ENCODE results near the gene LGALSL. TPM values are rescaled to one million over a fixed set of nuclear protein-coding genes. Genes with fewer than 3 reads are reported as not detected.
A peak's percentile ranks its signal among the peaks of the same experiment; 100 is the strongest.

LGALSL gene
- total RNA-seq, 4 donors from 2014 or later, result 13.1 to 30.7 (median 18.1) TPM

DNA sequence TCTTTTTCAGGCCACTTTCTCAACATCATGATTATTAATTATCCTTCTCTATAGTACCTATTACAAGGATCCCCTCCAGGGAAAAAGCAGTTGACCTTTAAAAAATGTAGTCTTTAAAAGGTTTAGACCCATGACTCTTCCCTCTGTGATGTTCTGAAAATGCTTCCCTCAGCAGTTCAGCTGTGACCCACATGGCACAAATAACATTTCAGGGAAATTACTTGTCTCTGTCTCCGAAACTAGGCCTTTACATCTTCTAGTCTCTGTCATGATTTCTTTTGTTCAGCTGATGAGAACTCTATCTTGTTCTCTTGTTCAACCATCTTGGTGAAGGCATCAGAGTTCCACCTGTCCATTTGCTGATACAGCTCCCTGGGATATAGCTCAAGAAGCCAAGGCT, 28.3 kb downstream of the LGALSL start:
- no peaks in the 10 kb centered on the region for H3K36me3 ChIP-seq

DNA sequence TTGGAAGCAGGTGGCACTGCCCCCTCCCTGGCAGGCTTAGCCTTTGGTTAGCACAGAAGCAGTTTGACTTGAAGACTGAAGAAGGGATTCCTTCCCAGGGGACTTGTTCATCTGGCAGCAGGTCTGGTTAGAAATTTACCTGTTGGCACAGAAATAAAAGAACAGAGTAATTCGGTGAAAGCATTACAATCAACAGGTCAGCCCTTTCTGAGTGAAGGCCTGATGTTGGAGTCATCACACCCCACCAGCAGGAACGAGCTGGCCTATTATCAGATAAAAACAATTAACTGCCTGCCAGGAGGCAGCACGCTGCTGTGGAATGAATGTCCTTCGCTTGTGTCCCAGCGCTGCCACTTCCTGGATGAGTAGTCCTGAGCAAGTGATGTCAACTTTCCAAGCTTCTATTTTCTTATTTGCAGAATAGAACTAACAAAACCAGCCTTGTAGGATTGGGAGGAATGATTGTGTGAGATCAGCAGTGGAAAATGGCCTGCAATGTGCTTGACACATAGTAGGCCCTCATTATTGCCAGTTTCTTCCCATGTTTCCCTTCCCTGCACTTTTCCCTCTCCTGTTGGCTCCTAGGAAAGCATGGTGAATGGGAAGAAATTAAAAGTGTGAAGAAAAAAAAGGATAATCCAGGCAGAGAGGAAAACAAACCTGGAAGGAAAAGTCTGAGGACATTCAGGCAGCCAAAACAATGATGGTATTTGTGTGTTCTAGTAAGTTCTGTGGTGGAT, 29.0 kb downstream of the LGALSL start:
- TF ChIP-seq EP300 (IDR thresholded peaks at IDR 0.05; ENCODE audit: low read depth) (no peak), POLR2A (IDR thresholded peaks at IDR 0.05) (no peak), POLR2AphosphoS5 (IDR thresholded peaks at IDR 0.05) (no peak)
- TF ChIP-seq, protein P1, sequence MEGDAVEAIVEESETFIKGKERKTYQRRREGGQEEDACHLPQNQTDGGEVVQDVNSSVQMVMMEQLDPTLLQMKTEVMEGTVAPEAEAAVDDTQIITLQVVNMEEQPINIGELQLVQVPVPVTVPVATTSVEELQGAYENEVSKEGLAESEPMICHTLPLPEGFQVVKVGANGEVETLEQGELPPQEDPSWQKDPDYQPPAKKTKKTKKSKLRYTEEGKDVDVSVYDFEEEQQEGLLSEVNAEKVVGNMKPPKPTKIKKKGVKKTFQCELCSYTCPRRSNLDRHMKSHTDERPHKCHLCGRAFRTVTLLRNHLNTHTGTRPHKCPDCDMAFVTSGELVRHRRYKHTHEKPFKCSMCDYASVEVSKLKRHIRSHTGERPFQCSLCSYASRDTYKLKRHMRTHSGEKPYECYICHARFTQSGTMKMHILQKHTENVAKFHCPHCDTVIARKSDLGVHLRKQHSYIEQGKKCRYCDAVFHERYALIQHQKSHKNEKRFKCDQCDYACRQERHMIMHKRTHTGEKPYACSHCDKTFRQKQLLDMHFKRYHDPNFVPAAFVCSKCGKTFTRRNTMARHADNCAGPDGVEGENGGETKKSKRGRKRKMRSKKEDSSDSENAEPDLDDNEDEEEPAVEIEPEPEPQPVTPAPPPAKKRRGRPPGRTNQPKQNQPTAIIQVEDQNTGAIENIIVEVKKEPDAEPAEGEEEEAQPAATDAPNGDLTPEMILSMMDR (IDR thresholded peaks at IDR 0.05), result no peak
- no peak overlapping the region for H3K27ac ChIP-seq
- H3K27me3 ChIP-seq, result no peaks in the 10 kb centered on the region
- H3K9me3 ChIP-seq, result no peaks in the 10 kb centered on the region
- H3K4me1 ChIP-seq, result peaks cover 0 to 20% (median 5%) of the 10 kb centered on the region in 4 donors
- intact Hi-C loops (cut with DNase I; ENCODE audit: low total_unique reads), result no loop called here
- WGBS, 2 donors (ENCODE audit: low coverage in 1 of 2), result 40 to 45% methylated on average over 5 of the region's 5 CpGs
- H3K4me3 ChIP-seq, result no peak overlapping the region
- peak; percentile 39 for DNase-seq
- no peaks in the 10 kb centered on the region for H3K36me3 ChIP-seq
- in situ Hi-C loops (cut with MboI; ENCODE audit: low pct_ligation_motif_present in 1 of 4, low pct_unique_long_range_greater_than_20kb in 1 of 4, low sequenced_read_pairs in 3 of 4), result loop anchor here (10.0 to 25.0 kb wide), 3 partner anchors 138 to 446 kb away; no protein-coding TSS in a partner anchor

More for the DNA sequence above, 28.3 kb downstream of the LGALSL start:
- WGBS, 2 donors (ENCODE audit: low coverage in 1 of 2), result 88 to 91% methylated on average over 1 of the region's 1 CpG
- H3K27me3 ChIP-seq, result no peaks in the 10 kb centered on the region
- no peaks in the 10 kb centered on the region for H3K9me3 ChIP-seq
- no peak overlapping the region for H3K4me3 ChIP-seq
- H3K27ac ChIP-seq, result no peak overlapping the region
- H3K4me1 ChIP-seq, result peaks cover 0 to 18% (median 5%) of the 10 kb centered on the region in 4 donors
- in situ Hi-C loops (cut with MboI; ENCODE audit: low pct_ligation_motif_present in 1 of 4, low pct_unique_long_range_greater_than_20kb in 1 of 4, low sequenced_read_pairs in 3 of 4), result loop anchor here (10.0 to 25.0 kb wide), 3 partner anchors 137 to 445 kb away; no protein-coding TSS in a partner anchor
- intact Hi-C loops (cut with DNase I; ENCODE audit: low total_unique reads), result no loop called here
- no peak for DNase-seq
- TF ChIP-seq EP300 (IDR thresholded peaks at IDR 0.05; ENCODE audit: low read depth) (no peak), POLR2A (IDR thresholded peaks at IDR 0.05) (no peak), POLR2AphosphoS5 (IDR thresholded peaks at IDR 0.05) (no peak)
- TF ChIP-seq, protein P1 (IDR thresholded peaks at IDR 0.05), result no peak

DNA sequence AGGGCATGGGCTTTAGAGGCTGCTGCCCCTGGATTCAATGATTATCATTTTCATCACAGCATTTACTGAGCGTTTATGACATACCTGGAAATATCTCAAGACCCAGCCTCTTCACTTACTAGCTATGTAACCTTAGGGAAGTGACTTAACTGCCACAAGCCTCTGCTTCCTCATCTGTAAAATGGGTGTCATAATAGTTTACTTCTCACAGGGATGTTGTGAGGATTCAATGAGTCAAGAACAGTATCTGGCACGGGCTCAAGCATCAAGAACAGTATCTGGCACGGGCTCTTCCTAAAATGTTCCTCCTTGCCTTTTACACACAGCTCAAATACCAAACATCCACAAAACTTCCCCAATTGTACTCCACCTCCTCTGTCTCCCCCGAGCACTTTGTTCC, 31.4 kb downstream of the LGALSL start:
- Histone ChIP-seq H3K4me1 (peaks cover 0 to 14% (median 5%) of the 10 kb centered on the region in 4 donors), H3K36me3 (no peaks in the 10 kb centered on the region), H3K9me3 (no peaks in the 10 kb centered on the region), H3K4me3 (no peak overlapping the region), H3K27ac (no peak overlapping the region), H3K27me3 (no peaks in the 10 kb centered on the region)
- intact Hi-C loops (cut with DNase I; ENCODE audit: low total_unique reads), result no loop called here
- in situ Hi-C loops (cut with MboI; ENCODE audit: low pct_ligation_motif_present in 1 of 4, low pct_unique_long_range_greater_than_20kb in 1 of 4, low sequenced_read_pairs in 3 of 4), result loop anchor here (5.0 to 25.0 kb wide), 4 partner anchors 141 to 448 kb away; no protein-coding TSS in a partner anchor
- WGBS, 2 donors (ENCODE audit: low coverage in 1 of 2), result 54 to 64% methylated on average over 4 of the region's 4 CpGs
- no peak for DNase-seq
- no peak for TF ChIP-seq EP300 (IDR thresholded peaks at IDR 0.05; ENCODE audit: low read depth)
- no peak for TF ChIP-seq POLR2A (IDR thresholded peaks at IDR 0.05)
- TF ChIP-seq, protein P1 (IDR thresholded peaks at IDR 0.05), result no peak
- TF ChIP-seq POLR2AphosphoS5 (IDR thresholded peaks at IDR 0.05), result no peak

DNA sequence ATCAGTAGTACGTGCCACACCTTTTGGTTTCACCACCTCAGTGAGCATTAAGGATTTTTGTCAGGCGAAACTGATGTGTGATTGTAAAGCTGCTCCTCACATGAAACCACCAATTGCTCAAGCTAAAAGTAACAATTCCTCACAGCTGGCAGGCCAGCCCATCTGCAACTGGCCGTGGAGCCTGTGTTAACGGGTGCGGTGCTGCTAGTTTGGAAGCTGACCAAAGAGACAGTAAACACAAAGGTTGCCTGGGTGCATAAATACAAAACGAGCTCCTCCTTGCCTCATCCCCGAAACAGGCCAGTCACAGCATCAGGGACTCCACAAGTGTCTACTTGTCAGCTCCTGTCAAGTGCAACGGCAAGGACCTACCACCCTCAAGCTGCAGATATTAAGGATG, 32.0 kb downstream of the LGALSL start:
- WGBS, 2 donors (ENCODE audit: low coverage in 1 of 2), result 27 to 42% methylated on average over 1 to 8 of the region's 8 CpGs
- in situ Hi-C loops (cut with MboI; ENCODE audit: low pct_ligation_motif_present in 1 of 4, low pct_unique_long_range_greater_than_20kb in 1 of 4, low sequenced_read_pairs in 3 of 4) (loop anchor here (5.0 to 25.0 kb wide), 4 partner anchors 141 to 449 kb away; no protein-coding TSS in a partner anchor), intact Hi-C loops (cut with DNase I; ENCODE audit: low total_unique reads) (no loop called here)
- Histone ChIP-seq H3K27ac (no peak overlapping the region), H3K4me3 (no peak overlapping the region), H3K9me3 (no peaks in the 10 kb centered on the region), H3K27me3 (no peaks in the 10 kb centered on the region), H3K36me3 (no peaks in the 10 kb centered on the region), H3K4me1 (peaks cover 0 to 14% (median 5%) of the 10 kb centered on the region in 4 donors)
- no peak for TF ChIP-seq EP300 (IDR thresholded peaks at IDR 0.05; ENCODE audit: low read depth)
- TF ChIP-seq, protein P1 (IDR thresholded peaks at IDR 0.05), result no peak
- TF ChIP-seq POLR2A (IDR thresholded peaks at IDR 0.05), result no peak
- TF ChIP-seq POLR2AphosphoS5 (IDR thresholded peaks at IDR 0.05), result no peak
- DNase-seq, result peak; percentile 21

Data from transverse colon (tissue), 4 donors.